NCI-H2196 (cell line): ENCODE measurements around the gene UFD1.

Experiments
- DNase-seq: peaks from one replicate; lab custom pipeline; 2025; ENCODE audit not compliant: unreplicated experiment; lab: John Stamatoyannopoulos, UW

Gene UFD1

DNA sequence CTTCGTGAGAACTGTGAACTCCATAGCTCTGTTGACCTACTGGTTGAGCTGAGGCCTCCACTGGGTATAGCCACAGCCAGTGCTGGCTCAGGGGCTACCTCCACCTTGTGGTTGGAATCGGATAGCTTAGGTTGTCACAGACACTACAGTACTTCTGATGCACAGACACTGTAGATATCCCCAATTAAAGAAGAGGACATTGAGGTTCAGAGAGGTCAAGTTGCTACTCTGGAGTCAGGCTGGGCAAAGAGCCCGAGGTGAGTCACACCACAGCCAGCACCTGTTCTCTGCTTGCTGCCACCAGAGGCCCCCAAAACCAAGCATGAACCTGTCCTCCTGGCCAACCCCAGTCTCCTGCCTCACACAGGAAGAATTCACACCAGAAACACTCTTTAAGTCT is 5.4 kb downstream of the UFD1 start:
- DNase-seq: peak; percentile 18

DNA sequence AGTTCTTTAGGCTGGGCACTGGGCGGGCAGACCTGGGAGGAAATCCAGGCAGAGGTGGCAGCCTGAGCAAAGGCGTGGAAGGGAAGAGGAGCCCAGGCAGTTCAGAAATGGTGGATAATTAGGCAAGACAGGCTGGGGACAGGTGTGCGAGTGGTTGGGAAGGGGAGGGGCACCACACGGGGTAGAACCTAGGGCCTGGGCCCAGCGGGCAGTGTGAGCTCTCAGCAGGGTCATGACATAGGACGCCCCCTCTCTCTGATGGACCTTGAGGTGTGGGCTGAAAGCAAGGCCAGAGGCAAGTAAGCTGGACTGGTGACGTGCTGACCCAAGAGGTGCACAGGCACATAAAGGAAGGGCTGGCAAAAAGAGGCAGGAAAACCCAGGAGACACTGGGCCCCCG is 6.8 kb downstream of the UFD1 start:
- no peak for DNase-seq

GRCh38 chr22:19471572-19471971 is 7.4 kb downstream of the UFD1 start:
- DNase-seq: no peak

DNA sequence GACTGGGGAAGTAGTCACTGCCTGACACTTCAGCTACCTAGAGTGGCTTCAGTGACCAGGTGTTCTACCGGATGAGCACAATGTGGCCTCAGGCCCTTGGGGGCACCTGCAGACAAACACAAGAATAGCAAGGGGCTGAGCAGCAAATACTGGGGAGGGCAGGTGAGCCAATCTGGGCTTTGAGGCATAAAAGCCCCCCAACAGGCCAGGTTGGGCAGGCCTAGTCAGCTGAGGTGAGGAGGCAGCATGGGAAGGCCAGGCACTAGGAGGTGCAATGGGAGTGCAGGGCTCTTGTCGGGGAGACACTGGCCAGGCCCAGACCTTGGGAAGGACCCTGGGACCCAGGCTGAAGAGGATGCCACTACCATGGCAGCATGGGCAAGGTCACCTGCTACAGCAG is 9.0 kb downstream of the UFD1 start:
- DNase-seq: no peak

DNA sequence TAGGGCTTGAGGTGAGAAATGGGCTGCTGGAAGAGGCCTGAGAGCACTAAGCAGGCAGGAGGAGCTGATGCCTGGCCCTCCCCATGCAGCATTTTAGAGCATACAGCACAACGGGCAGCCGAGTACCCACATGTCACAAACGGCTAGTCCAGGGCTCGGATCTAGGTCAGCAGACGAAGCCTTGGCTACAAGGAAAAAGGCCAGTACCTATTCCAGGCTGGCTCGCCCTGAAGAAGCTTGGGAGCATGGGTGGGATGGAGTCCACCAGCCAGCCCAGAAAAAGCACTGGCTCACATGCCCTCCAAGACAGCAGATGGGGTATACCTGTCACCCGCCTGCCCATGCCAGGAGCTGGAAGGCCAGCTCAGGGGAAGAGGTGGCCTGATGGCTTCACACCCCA is 9.6 kb downstream of the UFD1 start:
- DNase-seq: no peak

DNA sequence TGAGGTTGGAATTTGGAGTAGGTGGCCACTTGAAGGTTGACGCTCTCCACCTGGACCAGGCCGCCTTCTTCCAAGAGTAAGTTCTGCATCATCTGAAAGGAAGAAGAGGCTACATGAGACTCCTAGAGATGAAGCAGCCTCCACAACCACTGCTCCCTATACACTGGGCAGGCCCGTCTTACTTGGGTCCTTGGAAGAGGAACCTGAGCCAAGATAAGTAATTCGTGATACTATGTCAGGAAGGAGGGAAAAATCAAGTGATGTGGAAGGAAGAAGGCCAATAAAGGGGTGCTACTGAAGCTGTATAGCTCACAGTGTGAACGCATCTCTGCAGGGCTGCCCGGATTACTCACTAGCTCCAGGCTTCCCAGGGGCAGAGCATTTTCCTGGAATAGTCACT is 11.1 kb downstream of the UFD1 start:
- no peak for DNase-seq

DNA sequence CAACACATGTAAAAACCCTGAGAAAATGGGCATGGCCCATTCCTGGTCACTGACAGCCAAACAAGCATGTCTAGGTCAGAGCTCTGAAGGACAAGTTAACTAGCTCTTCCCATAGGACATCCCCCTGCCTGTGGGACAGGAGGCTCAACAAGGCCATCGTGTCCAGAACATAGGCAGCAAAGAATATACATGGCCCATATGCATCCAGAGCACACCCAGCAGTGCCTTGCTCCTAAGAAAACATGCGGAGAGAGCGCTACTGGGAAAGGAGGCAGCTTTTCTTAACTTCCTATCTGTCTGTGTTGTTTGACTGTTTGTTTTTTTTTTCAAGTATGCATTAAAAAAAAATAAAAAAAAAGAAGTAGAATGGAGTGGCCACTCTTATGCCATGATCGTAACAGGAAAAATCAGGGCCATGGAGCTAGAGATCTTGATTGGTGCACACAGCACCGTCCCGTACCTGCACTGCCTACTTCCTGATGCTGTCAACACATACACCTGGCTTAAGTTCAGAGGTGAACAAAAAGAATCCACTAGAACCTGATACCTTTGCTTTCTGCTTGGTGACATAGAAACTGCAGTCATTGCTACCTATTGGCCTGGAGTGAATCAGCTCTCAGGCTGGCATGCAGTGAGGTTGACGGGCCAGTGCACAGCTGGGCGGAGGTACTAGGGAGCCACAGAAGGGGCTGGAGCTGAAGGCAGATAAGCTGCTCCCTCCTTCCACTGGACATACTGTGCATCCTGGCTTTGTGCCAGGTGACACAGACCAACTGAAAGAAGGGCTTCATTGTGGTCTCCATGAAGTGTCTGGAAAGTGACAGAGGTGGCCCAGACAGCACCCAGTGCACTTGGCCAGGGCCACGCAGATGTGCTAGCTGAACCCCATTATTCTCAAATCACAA is 11.9 kb downstream of the UFD1 start:
- DNase-seq: no peak

- no peak for DNase-seq
These were observed 12.8 kb downstream of the UFD1 start for GRCh38 chr22:19466126-19466716.

- DNase-seq: no peak
These were observed 14.0 kb downstream of the UFD1 start for GRCh38 chr22:19464975-19465374.

GRCh38 chr22:19464546-19464945 is 14.4 kb downstream of the UFD1 start:
- no peak for DNase-seq

- DNase-seq: no peak
These were observed 15.2 kb downstream of the UFD1 start for GRCh38 chr22:19463491-19464469.

- no peak for DNase-seq
These were observed 16.0 kb downstream of the UFD1 start for GRCh38 chr22:19463008-19463407.

DNA sequence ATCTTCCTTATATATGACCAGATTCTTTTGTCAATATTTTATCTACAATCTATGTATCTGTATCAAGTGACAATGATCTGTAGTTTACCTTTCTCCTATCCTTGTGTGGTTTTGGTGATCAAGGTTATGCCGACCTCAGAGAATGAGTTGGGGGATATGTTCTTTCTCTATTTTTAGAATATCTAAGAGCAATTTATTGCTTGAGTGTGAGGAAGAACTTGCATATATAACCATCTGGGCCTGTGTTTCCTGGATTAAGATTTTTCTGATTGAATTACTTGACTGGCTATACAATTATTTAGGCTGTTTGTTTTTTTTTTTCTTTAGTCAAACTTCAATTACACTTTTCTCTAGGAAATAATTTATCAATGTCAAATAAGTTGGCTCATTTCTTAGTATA is 17.5 kb downstream of the UFD1 start:
- no peak for DNase-seq

GRCh38 chr22:19460036-19460435 is 19.0 kb downstream of the UFD1 start:
- DNase-seq: no peak

- no peak for DNase-seq
These were observed 21.1 kb downstream of the UFD1 start for GRCh38 chr22:19457828-19458428.

GRCh38 chr22:19456541-19456940 is 22.5 kb downstream of the UFD1 start:
- no peak for DNase-seq

- DNase-seq: no peak
These were observed 23.2 kb downstream of the UFD1 start for GRCh38 chr22:19455585-19456370.

GRCh38 chr22:19455033-19455432 is 24.0 kb downstream of the UFD1 start:
- DNase-seq: no peak

GRCh38 chr22:19454156-19454555 is 24.8 kb downstream of the UFD1 start:
- DNase-seq: no peak

- DNase-seq: no peak
These were observed 25.3 kb downstream of the UFD1 start for GRCh38 chr22:19453718-19454117.
